K562 (cell line): ENCODE data around the gene HSDL1. TPM values are rescaled to one million over a fixed set of nuclear protein-coding genes. Genes with fewer than 3 reads are reported as not detected.

Experiments used
- DPF2 ChIP-seq: fragments of 450-650 bp; IDR thresholded peaks from 2 replicates; pipeline ENCODE4 v1.6.1; 2016
- E4F1 ChIP-seq: fragments of 250-450 bp; sonication (Bioruptor Pico); IDR thresholded peaks from 2 replicates; pipeline ENCODE4 v1.5.0; 2021; ENCODE audit warnings: mild to moderate bottlenecking, borderline replicate concordance
- HDAC6 ChIP-seq: IDR thresholded peaks from 2 replicates; pipeline ENCODE4 v1.6.1; 2012; ENCODE audit warnings: low read depth, mild to moderate bottlenecking, control low read depth, inconsistent platforms, low read length, moderate library complexity
- JUNB ChIP-seq: fragments of 450-650 bp; formaldehyde crosslinking; conservative IDR thresholded peaks from 2 replicates; pipeline ENCODE4 v1.4.0; 2020; ENCODE audit warnings: mild to moderate bottlenecking
- MAX ChIP-seq: sonication (generic); formaldehyde crosslinking; IDR thresholded peaks from 2 replicates; pipeline ENCODE4 v1.9.0; 2022; ENCODE audit warnings: mild to moderate bottlenecking, missing genetic modification reagents
- MBD2 ChIP-seq: sonication (generic); IDR thresholded peaks from 2 replicates; pipeline ENCODE4 v1.6.1; 2016; ENCODE audit warnings: low read depth, borderline replicate concordance
- MGA ChIP-seq: fragments of 450-650 bp; IDR thresholded peaks from 2 replicates; pipeline ENCODE4 v1.6.1; 2016; ENCODE audit warnings: mild to moderate bottlenecking, moderate library complexity
- PHF8 ChIP-seq: fragments of 200-600 bp; sonication (generic); IDR thresholded peaks from 2 replicates; pipeline ENCODE4 v1.6.1; 2012; ENCODE audit warnings: mixed run types, mild to moderate bottlenecking, inconsistent platforms, low read length, moderate library complexity, borderline replicate concordance
- SMARCC2 ChIP-seq: fragments of 450-650 bp; IDR thresholded peaks from 2 replicates; pipeline ENCODE4 v1.6.1; 2017; ENCODE audit warnings: antibody characterized with exemption, moderate library complexity, mild to moderate bottlenecking, low read depth
- XRCC5 ChIP-seq: fragments of 200-400 bp; formaldehyde crosslinking; IDR thresholded peaks from 2 replicates; pipeline ENCODE4 v1.6.1; 2017; ENCODE audit warnings: low read depth, mild to moderate bottlenecking, low read length
- ZNF197 ChIP-seq: fragments of 200-800 bp; sonication (Bioruptor generic); IDR thresholded peaks from 2 replicates; pipeline ENCODE4 v1.6.1; 2016; ENCODE audit warnings: low read depth, missing genetic modification characterization, missing compliant biosample characterization
- ZNF239 ChIP-seq: fragments of 250-450 bp; sonication (Bioruptor Pico); IDR thresholded peaks from 2 replicates; pipeline ENCODE4 v1.4.0; 2020; ENCODE audit warnings: mild to moderate bottlenecking
- ZNF445 ChIP-seq: fragments of 250-450 bp; sonication (Bioruptor Pico); IDR thresholded peaks from 2 replicates; pipeline ENCODE4 v1.4.0; 2020; ENCODE audit warnings: low read depth, mild to moderate bottlenecking, moderate library complexity
- ZNF507 ChIP-seq: conservative IDR thresholded peaks from 2 replicates; pipeline ENCODE4 v1.6.1; 2017; ENCODE audit warnings: missing genetic modification characterization, missing compliant biosample characterization
- ZNF589 ChIP-seq: fragments of 200-800 bp; sonication (Bioruptor generic); IDR thresholded peaks from 2 replicates; pipeline ENCODE4 v1.6.1; 2016; ENCODE audit warnings: low read depth, missing genetic modification characterization, missing compliant biosample characterization
- polyA plus RNA-seq, 8 experiments: library from polyadenylated mRNA; depleted of rRNA in 4 of 8; stranded (reverse) in 5 of 8; unstranded in 3 of 8; fragments of >200 nt; fragmentation: Nextera tagmentation in 2 of 8; fragmentation: Illumina TruSeq in 1 of 8; extraction: Ambion mirVana in 2 of 8; extraction: Trizol in 1 of 8; gene quantifications; 2 replicates each; pipeline versions ENCODE4 v1.2.1 to v1.2.3, GENCODE V29; 2011 to 2014; ENCODE audit warnings: inconsistent platforms in 1 of 8, missing spikeins in 1 of 8
- total RNA-seq, 7 experiments: library from RNA; depleted of rRNA in 6 of 7; stranded (reverse); fragments of >200 nt in 6 of 7; fragmentation: Illumina TruSeq in 2 of 7; extraction: Trizol in 2 of 7; gene quantifications; 2 replicates each; pipeline versions ENCODE4 v1.2.1 to v1.2.3, GENCODE V29; 2011 to 2021; ENCODE audit warnings: low replicate concordance in 1 of 7

The HSDL1 gene
- total and polyA plus RNA-seq, 9 of the 15 experiments (the other 6 are each of a cell fraction or from before 2014, with no cell fraction given), result 14.8 to 41.2 (median 27.7) TPM

GRCh38 chr16:84139628-84140258, 5.2 kb downstream of the HSDL1 start (continued):
- TF ChIP-seq MGA (no peak), DPF2 (no peak; the same call in 1 of the 2 replicates), ZNF507 (tag) (no peak), ZNF445 (no peak), SMARCC2 (no peak), E4F1 (CRISPR knock-in tag) (no peak), ZNF197 (CRISPR knock-in tag) (no peak; the same call in 1 of the 2 replicates), ZNF589 (no peak), PHF8 (no peak), MBD2 (no peak), JUNB (CRISPR knock-in tag) (no peak), HDAC6 (no peak), ZNF239 (CRISPR knock-in tag) (no peak), XRCC5 (no peak), MAX (CRISPR knock-in tag) (no peak; the same call in 1 of the 2 replicates)
